Measurements from ENCODE around the gene MMAB.

The MMAB gene

DNA sequence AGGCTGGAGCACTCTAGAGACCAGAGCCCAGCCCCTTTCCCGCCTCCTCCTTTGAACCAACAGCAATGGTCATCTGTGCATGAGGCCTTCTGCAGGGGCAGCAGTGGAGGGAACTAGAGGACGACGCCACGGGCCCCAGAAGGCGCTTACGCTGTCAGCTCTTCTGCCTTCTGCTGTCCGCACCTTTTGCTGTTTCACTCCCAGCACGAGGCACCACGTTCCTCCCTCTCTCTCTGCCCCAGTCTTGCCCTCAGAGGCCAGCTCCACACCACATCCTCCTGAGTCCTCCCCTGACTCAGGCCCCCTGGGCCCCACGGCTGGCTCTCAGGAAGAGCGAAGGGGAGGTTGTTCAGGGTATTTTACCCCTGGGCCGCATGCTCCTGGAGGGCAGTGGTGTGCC is 15.5 kb downstream of the MMAB start:
- no peak for DNase-seq

DNA sequence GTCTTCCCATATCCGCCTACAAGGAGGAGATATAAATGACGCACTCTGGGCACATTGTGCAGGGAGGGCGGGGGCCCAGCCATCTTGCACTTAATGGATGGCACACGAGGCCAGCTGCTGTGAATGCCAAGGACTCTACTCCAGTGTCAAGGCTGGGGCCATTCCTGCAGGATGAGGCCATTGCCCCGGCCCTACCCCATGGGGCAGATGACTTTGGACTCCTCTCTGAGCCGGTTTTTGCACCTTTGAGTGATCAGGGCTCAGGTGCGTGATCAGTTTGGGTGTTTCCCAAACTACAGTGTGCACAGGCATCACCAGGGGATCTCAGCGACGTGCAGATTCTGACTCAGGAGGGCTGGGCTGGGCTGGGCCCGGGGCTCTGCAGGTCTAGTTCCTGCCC is 16.1 kb downstream of the MMAB start:
- no peak for DNase-seq

DNA sequence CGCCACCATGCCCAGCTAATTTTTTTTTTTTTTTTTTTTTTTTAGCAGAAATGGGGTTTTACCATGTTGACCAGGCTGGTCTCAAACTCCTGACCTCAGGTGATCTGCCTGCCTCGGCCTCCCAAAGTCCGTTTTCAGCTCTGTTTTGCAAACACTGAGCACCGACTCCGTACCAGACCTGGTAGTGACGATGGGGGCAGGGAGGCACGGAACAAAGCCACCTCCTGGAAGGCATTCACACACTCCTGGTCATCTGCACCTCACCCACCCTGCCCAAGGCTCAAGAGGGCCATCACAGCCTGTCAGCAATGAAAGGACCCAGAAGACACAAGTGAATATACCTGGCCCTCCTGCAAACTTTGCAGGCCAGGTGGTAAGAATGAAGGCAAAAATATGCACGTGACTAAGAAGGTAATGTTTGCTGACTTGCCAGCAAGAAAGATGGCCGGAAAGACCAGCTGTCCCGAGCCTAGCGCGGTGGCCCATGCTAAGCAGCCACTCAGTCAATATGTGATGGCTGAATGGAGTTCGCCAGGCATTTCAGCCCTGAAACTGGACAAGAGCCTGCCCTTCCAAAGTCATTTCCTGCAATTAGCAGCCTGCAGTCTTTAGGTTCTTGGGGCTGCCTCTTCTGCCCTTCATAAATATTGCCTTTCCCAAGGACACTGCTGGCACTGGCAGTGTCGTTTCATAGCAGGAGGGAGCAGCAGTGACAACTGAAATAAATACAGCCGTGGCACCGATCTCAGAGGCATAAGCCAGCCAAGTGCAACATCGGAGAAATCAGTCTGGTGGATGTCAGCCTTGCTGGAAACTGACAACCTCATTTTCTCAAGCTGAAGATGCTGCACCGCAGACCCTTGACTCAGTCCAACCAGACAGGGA is 17.6 kb downstream of the MMAB start:
- no peak for DNase-seq

GRCh38 chr12:109554761-109555160 is 18.5 kb downstream of the MMAB start:
- no peak for DNase-seq

DNA sequence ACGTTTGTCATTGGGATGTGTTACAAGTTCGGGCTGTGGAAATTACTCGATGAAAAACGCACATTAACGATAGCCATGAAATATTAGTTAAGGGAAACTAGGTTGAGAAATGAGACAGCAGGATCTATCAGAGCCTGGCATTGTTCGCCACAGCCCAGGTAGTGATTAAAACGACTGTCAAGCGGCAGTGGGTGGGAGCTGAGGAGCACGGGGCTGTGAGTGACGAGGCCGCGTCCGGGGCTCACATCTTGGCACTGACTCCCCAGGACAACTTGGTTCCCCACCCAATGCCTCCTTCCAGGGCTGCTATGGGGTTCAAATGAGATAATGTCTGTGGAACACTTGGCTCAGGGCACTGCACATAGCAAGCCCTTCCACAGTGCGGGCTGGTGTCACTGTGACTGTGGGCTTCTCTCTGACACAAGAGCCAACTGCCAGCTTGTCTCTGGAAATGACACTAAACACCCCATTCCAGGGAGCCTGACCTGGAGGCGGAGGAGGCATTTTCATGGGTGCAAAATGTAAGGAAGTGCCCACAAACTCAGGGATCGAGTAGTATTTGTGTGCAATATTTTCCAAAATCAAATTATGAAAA is 19.3 kb downstream of the MMAB start:
- DNase-seq: no peak

GRCh38 chr12:109553483-109553882 is 19.8 kb downstream of the MMAB start:
- no peak for DNase-seq

- DNase-seq: no peak
Measured at GRCh38 chr12:109552971-109553370, 20.3 kb downstream of the MMAB start.

GRCh38 chr12:109551108-109551507 is 22.2 kb downstream of the MMAB start:
- DNase-seq: no peak

GRCh38 chr12:109550281-109550680 is 23.0 kb downstream of the MMAB start:
- no peak for DNase-seq

DNA sequence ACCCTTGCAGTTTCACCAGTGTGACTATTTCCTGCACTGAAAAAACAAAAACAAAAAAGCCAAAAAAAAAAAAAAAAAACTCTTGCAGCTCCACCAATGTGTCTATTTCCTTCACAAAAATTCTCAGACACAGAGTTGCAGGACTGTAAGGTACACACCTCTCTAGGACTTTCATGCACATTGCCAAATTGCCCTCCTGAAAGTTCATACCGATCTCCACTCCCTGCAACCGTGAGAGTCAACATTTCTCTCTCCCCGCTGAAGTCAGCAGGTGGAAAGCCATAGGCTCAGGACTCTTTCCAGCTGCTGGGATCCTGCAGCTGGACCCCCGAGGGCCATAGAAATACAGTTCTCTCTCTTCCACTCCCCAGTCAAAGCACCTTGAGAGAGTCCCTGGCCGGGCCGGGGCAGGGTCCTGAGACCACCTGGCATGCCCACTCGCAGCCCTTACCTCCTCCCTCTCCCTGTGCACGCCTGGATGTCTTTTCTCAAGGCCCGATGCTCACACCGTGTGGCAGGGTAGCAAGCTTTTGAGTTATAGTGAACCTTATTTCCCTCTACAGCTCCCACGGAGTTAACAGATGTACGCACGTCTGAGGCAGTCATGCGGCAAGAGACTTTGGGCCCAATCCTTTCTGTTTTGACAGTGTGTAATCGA is 23.6 kb downstream of the MMAB start:
- no peak for DNase-seq

GRCh38 chr12:109548258-109548657 is 25.0 kb downstream of the MMAB start:
- no peak for DNase-seq

GRCh38 chr12:109547286-109547685 is 26.0 kb downstream of the MMAB start:
- no peak for DNase-seq

GRCh38 chr12:109545826-109546225 is 27.5 kb downstream of the MMAB start:
- no peak for DNase-seq

DNA sequence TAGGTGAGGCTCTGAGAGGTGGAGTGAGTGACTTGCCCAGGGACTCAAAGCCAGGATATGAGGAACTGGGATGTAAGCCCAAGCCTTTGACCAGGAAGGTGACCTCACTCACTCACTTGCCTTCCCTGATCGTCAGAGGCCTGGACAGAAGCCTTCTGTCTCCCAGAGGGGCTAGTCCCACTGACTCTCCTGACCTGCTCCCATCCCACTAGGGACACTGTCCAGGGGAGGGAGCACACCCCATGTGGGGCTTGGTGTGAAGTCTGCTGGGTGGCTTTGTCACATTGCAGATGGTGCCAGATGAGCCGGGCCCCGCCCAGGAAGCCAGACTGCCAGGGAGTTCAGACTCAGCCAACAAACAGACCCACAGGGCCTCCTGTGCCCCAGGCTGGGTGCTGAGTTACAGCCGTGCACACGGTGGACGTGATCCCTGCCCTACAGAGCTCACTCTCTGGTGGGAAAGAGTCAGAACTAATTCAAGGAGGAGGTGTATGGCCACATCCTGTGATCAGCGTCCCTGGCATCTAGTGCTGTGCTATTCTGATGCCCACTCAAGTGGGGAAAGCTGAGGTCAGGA is 28.3 kb downstream of the MMAB start:
- DNase-seq: peak; percentile 33

DNA sequence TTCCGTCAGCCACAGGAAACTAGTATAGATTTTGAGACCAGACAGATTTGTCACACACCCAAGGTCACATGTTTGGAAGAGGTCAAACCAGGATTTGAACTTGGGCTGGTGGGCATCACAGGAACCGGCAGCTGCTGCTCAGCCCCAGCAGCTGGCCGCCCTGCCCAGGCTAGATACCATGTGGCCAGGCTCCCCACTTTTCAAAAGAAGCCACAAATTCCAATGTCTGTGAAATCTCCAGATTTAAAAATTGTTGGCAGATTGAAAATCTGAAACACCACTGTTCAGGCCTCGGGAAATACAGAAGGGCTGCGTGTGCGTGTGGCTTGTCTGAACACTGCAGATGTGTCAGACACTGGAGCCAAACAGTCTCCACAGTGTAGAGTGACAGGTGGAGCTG is 30.4 kb downstream of the MMAB start:
- DNase-seq: no peak

DNA sequence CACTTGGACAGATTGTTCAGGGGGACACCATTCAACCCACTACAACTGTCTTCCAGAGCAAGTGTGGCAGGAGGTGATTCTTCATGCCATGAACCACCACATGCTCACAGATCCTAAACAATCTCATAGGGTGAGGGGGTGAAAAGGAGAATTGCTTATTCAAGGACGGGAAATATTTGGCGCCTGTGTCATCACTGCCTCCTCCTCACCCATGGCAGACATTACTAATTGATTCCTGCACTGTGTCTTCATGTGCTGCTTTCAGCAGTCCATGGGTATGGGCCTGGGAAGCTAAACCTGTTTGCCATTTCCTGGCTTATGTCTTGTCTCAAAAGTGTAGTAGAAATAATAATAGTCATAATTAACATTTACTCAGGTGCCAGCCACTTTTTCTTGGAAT is 31.3 kb downstream of the MMAB start:
- DNase-seq: no peak

DNA sequence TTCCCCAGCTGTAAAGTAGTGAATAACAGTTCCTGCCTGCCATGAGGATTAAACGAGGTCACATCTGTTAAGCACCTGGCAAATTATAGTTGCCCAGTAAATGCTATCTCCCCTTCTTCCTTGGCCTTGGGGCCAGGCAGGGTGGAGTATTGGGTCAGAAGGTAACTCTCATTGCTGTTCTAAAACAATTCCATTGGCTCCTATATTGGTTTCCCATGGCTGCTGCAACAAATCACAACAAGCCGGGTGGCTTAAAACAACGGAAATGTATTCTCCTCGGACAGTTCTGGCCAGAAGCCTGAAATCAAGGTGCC is 31.9 kb downstream of the MMAB start:
- DNase-seq: no peak

GRCh38 chr12:109540526-109541412 is 32.5 kb downstream of the MMAB start:
- no peak for DNase-seq

DNA sequence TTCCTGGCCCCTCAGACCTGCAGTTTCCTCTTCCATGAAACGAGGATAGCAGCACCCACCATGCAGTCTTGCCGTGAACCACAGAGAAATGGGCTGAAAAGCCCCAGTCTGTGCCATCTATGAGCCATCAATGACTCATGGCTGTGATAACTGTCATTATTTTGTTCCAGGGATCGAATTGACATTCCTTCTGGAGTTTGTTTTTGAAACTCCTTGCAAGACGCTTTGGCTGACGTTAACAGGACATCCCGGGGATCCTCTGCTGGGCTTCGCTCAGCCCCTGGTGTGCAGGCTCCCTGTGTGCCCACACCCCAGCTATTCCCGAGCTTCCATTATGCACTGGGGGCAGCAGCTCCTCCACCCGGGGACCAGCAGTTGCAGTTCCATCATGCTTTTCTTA is 33.8 kb downstream of the MMAB start:
- DNase-seq: no peak

DNA sequence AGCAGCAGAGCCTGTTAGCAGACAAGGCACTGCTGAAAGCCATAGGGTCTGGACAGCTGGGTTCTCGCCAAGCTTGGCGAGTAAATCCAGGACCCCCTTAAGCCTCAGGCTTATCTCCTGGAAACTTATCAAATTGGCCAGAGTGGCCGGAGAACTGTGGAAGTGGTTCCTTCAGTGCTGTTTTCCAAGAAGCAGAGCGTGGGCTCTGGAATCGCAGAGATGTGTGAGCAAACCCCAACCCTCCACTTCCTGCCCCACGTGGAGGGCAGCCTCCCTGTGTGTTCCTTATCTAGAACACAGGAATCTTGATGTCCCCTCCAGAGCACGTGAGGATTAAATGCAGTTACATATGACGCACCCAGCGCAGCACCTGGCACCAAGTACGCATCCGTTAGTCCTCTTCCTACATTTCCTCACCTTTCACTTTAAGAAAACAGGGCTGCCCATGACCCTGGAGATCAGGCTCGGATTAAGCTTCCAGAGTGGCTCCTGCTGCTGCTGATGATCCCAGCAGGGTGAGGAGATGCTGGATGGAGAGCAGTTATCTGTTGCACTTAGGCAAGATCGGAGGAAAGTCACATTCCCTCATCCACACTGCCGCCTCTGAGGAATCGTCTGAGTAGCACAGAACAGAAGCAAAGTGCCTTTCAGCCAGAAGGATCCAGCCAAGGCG is 35.0 kb downstream of the MMAB start:
- no peak for DNase-seq

DNA sequence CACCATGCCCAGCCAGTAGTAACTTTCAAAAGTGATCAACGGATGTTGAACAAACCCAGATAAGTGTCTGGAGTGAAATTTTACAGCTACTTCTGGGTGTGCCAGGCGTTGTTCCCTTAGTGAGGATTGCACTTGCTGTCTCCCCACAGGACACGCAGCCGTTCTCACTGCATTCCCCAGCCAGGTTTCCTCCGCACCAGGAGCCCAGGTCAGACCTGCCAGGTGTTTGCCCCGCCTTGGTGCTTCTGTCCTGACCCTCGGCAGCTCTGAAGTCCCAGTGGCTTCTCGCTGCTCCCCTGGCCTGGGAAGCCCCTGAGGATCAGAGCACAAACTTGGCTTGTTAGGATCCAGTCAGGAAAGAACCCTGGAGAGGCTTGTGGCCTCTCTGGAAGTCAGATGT is 36.2 kb downstream of the MMAB start:
- no peak for DNase-seq

GRCh38 chr12:109535863-109536250 is 37.4 kb downstream of the MMAB start:
- DNase-seq: no peak
